Liver (tissue), 9 donors: Measurements from ENCODE around the gene ARNT2. TPM values are rescaled to one million over a fixed set of nuclear protein-coding genes. Genes with fewer than 3 reads are reported as not detected.
A peak's percentile ranks its signal among the peaks of the same experiment; 100 is the strongest.

ENCODE experiments used
- DNase-seq: peaks from one replicate; pipeline ENCODE4 v3.0.0-alpha.2; 2017; ENCODE audit warnings: low spot score
- H3K27ac ChIP-seq, 2 donors: one replicate each; pipeline ENCODE4 v1.7.0; 2013; ENCODE audit warnings: inconsistent platforms in 2 of 2, low read length in 2 of 2, control low read depth in 1 of 2, low read depth in 1 of 2, mild to moderate bottlenecking in 1 of 2
- H3K27me3 ChIP-seq, 4 donors: one replicate each; pipeline versions ENCODE4 v1.6.1 to v1.7.0; 2013; ENCODE audit warnings: low read length in 3 of 4, inconsistent platforms in 1 of 4, mild to moderate bottlenecking in 1 of 4, moderate library complexity in 1 of 4; ENCODE audit not compliant: control insufficient read depth in 4 of 4, insufficient read depth in 4 of 4
- H3K36me3 ChIP-seq, 4 donors: one replicate each; pipeline versions ENCODE4 v1.6.1 to v1.7.0; 2013; ENCODE audit warnings: low read length in 3 of 4, mild to moderate bottlenecking in 3 of 4, low read depth in 1 of 4, moderate library complexity in 1 of 4; ENCODE audit not compliant: control insufficient read depth in 4 of 4, insufficient read depth in 3 of 4
- H3K4me1 ChIP-seq, 4 donors: one replicate each; pipeline versions ENCODE4 v1.6.1 to v1.7.0; 2013; ENCODE audit warnings: low read length in 3 of 4, mild to moderate bottlenecking in 3 of 4, moderate library complexity in 1 of 4; ENCODE audit not compliant: control insufficient read depth in 4 of 4, insufficient read depth in 4 of 4
- H3K4me3 ChIP-seq, 3 donors: one replicate each; pipeline versions ENCODE4 v1.6.1 to v1.7.0; 2013; ENCODE audit warnings: low read length in 3 of 3, control low read depth in 1 of 3, low read depth in 1 of 3, mild to moderate bottlenecking in 1 of 3
- H3K9ac ChIP-seq, 2 donors: one replicate each; pipeline ENCODE4 v1.7.0; 2013; ENCODE audit warnings: low read length in 2 of 2, mild to moderate bottlenecking in 2 of 2, moderate library complexity in 2 of 2, control low read depth in 1 of 2, low read depth in 1 of 2
- H3K9me3 ChIP-seq, 4 donors: one replicate each; pipeline versions ENCODE4 v1.6.1 to v1.7.0; 2013; ENCODE audit warnings: low read length in 3 of 4; ENCODE audit not compliant: control insufficient read depth in 4 of 4
- EGR1 ChIP-seq, 2 donors: IDR thresholded peaks; 2 replicates each; pipeline ENCODE4 v1.6.1; 2016 to 2018; ENCODE audit warnings: antibody characterized with exemption in 2 of 2, low read depth in 2 of 2
- FOXA1 ChIP-seq: IDR thresholded peaks from 2 replicates; pipeline ENCODE4 v1.6.1; 2016; ENCODE audit warnings: antibody characterized with exemption
- FOXA2 ChIP-seq: IDR thresholded peaks from 2 replicates; pipeline ENCODE4 v1.6.1; 2016; ENCODE audit warnings: antibody characterized with exemption
- GABPA ChIP-seq, 2 donors: IDR thresholded peaks in 1 of 2; conservative IDR thresholded peaks in 1 of 2; 2 replicates each; pipeline ENCODE4 v1.6.1; 2016; ENCODE audit warnings: antibody characterized with exemption in 2 of 2, mild to moderate bottlenecking in 1 of 2, moderate library complexity in 1 of 2
- HNF4A ChIP-seq, 2 donors: conservative IDR thresholded peaks; 2 replicates each; pipeline ENCODE4 v1.6.1; 2016; ENCODE audit warnings: antibody characterized with exemption in 2 of 2, mild to moderate bottlenecking in 2 of 2
- HNF4G ChIP-seq: IDR thresholded peaks from 2 replicates; pipeline ENCODE4 v1.6.1; 2016; ENCODE audit warnings: antibody characterized with exemption
- NR2F2 ChIP-seq: IDR thresholded peaks from 2 replicates; pipeline ENCODE4 v1.6.1; 2016; ENCODE audit warnings: antibody characterized with exemption
- RAD21 ChIP-seq, 2 donors: IDR thresholded peaks; 2 replicates each; pipeline ENCODE4 v1.6.1; 2016; ENCODE audit warnings: antibody characterized with exemption in 2 of 2, mild to moderate bottlenecking in 2 of 2
- RXRA ChIP-seq, 2 donors: IDR thresholded peaks; 2 replicates each; pipeline ENCODE4 v1.6.1; 2017 to 2018; ENCODE audit warnings: antibody characterized with exemption in 2 of 2, mild to moderate bottlenecking in 1 of 2
- SP1 ChIP-seq: IDR thresholded peaks from 2 replicates; pipeline ENCODE4 v1.6.1; 2018; ENCODE audit warnings: antibody characterized with exemption, mild to moderate bottlenecking
- TAF1 ChIP-seq: conservative IDR thresholded peaks from 2 replicates; pipeline ENCODE4 v1.6.1; 2016; ENCODE audit warnings: antibody characterized with exemption, mild to moderate bottlenecking
- YY1 ChIP-seq: IDR thresholded peaks from 2 replicates; pipeline ENCODE4 v1.6.1; 2016; ENCODE audit warnings: antibody characterized with exemption, mild to moderate bottlenecking
- WGBS: extraction: QIAGEN DNeasy Blood & Tissue Kit; methylation state at CpG from one replicate; pipeline ENCODE4 v1.1.7; 2013; 5-methylcytosine and 5-hydroxymethylcytosine counted together
- polyA plus RNA-seq, 2 donors: library from polyadenylated mRNA; stranded (reverse) in 1 of 2; unstranded in 1 of 2; fragments of 200-250 nt in 1 of 2; fragments of >200 nt in 1 of 2; fragmentation: Nextera tagmentation in 1 of 2; extraction: Ambion mirVana in 1 of 2; gene quantifications; one replicate each; pipeline versions ENCODE4 v1.2.1 to v1.2.3, GENCODE V29; 2013 to 2015
- total RNA-seq, 2 donors: library from RNA; depleted of rRNA; stranded (reverse); fragments of >200 nt; gene quantifications; one replicate each; pipeline ENCODE4 v1.2.3, GENCODE V29; 2014
- TF ChIP-seq, protein P1 (sequence below): fragments of 150-350 bp; IDR thresholded peaks from 2 replicates; pipeline ENCODE4 v1.5.1; 2017; ENCODE audit warnings: improper control_type of control experiment, low read depth, low read length; ENCODE audit not compliant: missing input control
- TF ChIP-seq, protein P2 (sequence below): IDR thresholded peaks from 2 replicates; pipeline ENCODE4 v1.6.1; 2016; ENCODE audit warnings: antibody characterized with exemption
- TF ChIP-seq, protein P3 (sequence below): IDR thresholded peaks from 2 replicates; pipeline ENCODE4 v1.6.1; 2016; ENCODE audit warnings: antibody characterized with exemption
- TF ChIP-seq, protein P4 (sequence below): IDR thresholded peaks from 2 replicates; pipeline ENCODE4 v1.6.1; 2016; ENCODE audit warnings: antibody characterized with exemption, mild to moderate bottlenecking
- TF ChIP-seq, protein P5 (sequence below): IDR thresholded peaks from 2 replicates; pipeline ENCODE4 v1.6.1; 2016; ENCODE audit warnings: antibody characterized with exemption
- donor health status: healthy.
- donor health status: healthy.
- donor health status: healthy.
- donor health status: healthy.
- donor health status: healthy.

ARNT2 gene
- total and polyA plus RNA-seq, 4 donors = 0.17 to 0.92 (median 0.54) TPM

DNA sequence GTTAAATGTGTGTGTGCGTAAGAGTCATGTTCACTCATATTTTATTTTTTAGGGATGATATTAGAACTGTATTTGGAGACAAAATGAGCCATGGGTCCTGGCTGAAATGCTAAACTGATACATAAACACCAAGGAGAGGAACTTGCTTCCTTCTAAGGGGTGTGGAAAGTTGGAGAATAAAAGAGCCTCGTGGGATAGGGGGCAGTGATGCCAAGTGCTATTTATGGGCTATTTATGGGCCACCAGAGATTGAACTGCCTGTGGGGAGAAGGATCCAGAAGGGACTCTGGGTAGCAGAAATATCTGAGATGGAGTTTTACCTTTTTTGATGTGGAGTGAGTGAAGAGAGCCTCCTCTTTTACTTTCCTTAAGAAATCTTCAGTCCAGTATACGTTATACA, 1.8 kb upstream of the ARNT2 start:
- TF ChIP-seq, protein P1, sequence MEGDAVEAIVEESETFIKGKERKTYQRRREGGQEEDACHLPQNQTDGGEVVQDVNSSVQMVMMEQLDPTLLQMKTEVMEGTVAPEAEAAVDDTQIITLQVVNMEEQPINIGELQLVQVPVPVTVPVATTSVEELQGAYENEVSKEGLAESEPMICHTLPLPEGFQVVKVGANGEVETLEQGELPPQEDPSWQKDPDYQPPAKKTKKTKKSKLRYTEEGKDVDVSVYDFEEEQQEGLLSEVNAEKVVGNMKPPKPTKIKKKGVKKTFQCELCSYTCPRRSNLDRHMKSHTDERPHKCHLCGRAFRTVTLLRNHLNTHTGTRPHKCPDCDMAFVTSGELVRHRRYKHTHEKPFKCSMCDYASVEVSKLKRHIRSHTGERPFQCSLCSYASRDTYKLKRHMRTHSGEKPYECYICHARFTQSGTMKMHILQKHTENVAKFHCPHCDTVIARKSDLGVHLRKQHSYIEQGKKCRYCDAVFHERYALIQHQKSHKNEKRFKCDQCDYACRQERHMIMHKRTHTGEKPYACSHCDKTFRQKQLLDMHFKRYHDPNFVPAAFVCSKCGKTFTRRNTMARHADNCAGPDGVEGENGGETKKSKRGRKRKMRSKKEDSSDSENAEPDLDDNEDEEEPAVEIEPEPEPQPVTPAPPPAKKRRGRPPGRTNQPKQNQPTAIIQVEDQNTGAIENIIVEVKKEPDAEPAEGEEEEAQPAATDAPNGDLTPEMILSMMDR = no peak
- TF ChIP-seq GABPA (IDR thresholded peaks at IDR 0.05 in 1 of 2, conservative IDR thresholded peaks at IDR 0.05 in 1 of 2) (no peak), HNF4A (conservative IDR thresholded peaks at IDR 0.05) (no peak), SP1 (no peak), NR2F2 (no peak), EGR1 (IDR thresholded peaks at IDR 0.05; ENCODE audit: low read depth in 2 of 2) (no peak), RXRA (IDR thresholded peaks at IDR 0.05) (no peak), TAF1 (no peak), FOXA1 (no peak), HNF4G (no peak)
- TF ChIP-seq, protein P2, sequence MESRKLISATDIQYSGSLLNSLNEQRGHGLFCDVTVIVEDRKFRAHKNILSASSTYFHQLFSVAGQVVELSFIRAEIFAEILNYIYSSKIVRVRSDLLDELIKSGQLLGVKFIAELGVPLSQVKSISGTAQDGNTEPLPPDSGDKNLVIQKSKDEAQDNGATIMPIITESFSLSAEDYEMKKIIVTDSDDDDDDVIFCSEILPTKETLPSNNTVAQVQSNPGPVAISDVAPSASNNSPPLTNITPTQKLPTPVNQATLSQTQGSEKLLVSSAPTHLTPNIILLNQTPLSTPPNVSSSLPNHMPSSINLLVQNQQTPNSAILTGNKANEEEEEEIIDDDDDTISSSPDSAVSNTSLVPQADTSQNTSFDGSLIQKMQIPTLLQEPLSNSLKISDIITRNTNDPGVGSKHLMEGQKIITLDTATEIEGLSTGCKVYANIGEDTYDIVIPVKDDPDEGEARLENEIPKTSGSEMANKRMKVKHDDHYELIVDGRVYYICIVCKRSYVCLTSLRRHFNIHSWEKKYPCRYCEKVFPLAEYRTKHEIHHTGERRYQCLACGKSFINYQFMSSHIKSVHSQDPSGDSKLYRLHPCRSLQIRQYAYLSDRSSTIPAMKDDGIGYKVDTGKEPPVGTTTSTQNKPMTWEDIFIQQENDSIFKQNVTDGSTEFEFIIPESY = no peak
- TF ChIP-seq, protein P3, sequence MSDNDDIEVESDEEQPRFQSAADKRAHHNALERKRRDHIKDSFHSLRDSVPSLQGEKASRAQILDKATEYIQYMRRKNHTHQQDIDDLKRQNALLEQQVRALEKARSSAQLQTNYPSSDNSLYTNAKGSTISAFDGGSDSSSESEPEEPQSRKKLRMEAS = no peak
- TF ChIP-seq, protein P4, sequence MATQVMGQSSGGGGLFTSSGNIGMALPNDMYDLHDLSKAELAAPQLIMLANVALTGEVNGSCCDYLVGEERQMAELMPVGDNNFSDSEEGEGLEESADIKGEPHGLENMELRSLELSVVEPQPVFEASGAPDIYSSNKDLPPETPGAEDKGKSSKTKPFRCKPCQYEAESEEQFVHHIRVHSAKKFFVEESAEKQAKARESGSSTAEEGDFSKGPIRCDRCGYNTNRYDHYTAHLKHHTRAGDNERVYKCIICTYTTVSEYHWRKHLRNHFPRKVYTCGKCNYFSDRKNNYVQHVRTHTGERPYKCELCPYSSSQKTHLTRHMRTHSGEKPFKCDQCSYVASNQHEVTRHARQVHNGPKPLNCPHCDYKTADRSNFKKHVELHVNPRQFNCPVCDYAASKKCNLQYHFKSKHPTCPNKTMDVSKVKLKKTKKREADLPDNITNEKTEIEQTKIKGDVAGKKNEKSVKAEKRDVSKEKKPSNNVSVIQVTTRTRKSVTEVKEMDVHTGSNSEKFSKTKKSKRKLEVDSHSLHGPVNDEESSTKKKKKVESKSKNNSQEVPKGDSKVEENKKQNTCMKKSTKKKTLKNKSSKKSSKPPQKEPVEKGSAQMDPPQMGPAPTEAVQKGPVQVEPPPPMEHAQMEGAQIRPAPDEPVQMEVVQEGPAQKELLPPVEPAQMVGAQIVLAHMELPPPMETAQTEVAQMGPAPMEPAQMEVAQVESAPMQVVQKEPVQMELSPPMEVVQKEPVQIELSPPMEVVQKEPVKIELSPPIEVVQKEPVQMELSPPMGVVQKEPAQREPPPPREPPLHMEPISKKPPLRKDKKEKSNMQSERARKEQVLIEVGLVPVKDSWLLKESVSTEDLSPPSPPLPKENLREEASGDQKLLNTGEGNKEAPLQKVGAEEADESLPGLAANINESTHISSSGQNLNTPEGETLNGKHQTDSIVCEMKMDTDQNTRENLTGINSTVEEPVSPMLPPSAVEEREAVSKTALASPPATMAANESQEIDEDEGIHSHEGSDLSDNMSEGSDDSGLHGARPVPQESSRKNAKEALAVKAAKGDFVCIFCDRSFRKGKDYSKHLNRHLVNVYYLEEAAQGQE = no peak
- Histone ChIP-seq H3K27me3 (peaks cover 2 to 20% (median 5%) of the 10 kb centered on the region in 4 donors), H3K9me3 (no peaks in the 10 kb centered on the region), H3K4me3 (no peak overlapping the region), H3K36me3 (no peaks in the 10 kb centered on the region), H3K4me1 (peaks cover 4 to 13% (median 6%) of the 10 kb centered on the region in 4 donors), H3K27ac (no peak overlapping the region), H3K9ac (no peak overlapping the region)
- no peak for DNase-seq
- 85% methylated on average over 3 of the region's 3 CpGs for WGBS

DNA sequence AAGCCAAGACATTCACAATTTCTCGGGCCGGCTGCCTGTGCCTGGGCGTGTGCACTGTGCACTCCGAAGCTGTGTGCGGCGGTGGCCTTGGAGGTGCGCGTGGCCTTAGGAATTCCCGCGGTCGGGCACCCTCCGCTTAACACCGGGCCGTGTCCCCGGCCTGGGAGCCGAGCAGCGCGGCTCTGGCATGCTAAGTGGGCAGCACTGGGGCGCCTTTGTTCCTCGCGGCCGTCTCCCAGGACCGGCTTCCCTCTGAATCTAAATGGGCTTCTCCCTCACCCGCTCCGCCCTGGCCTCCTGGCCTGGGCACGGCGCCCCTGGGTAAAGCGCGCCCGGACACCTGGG, 498 bp upstream of the ARNT2 start:
- H3K27ac ChIP-seq = no peak overlapping the region
- peaks cover 2 to 13% (median 6%) of the 10 kb centered on the region in 4 donors for H3K27me3 ChIP-seq
- no peaks in the 10 kb centered on the region for H3K9me3 ChIP-seq
- 10% methylated on average over 30 of the region's 30 CpGs for WGBS
- peak overlapping the region in 1 of 3 donors; percentile 58 for H3K4me3 ChIP-seq
- DNase-seq = no peak
- H3K9ac ChIP-seq = no peak overlapping the region
- peaks cover 4 to 13% (median 6%) of the 10 kb centered on the region in 4 donors for H3K4me1 ChIP-seq
- no peaks in the 10 kb centered on the region for H3K36me3 ChIP-seq
- no peak for TF ChIP-seq SP1
- TF ChIP-seq, protein P5, sequence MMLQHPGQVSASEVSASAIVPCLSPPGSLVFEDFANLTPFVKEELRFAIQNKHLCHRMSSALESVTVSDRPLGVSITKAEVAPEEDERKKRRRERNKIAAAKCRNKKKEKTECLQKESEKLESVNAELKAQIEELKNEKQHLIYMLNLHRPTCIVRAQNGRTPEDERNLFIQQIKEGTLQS = no peak
- no peak for TF ChIP-seq RXRA (IDR thresholded peaks at IDR 0.05)
- TF ChIP-seq, protein P2 = no peak
- no peak for TF ChIP-seq FOXA2
- TF ChIP-seq RAD21 (IDR thresholded peaks at IDR 0.05) = no peak
- TF ChIP-seq HNF4G = no peak
- no peak for TF ChIP-seq EGR1 (IDR thresholded peaks at IDR 0.05; ENCODE audit: low read depth in 2 of 2)
- TF ChIP-seq YY1 = no peak
- TF ChIP-seq, protein P1 = no peak
- TF ChIP-seq TAF1 = no peak
- TF ChIP-seq NR2F2 = no peak
